SKM-1 treated with dmso at 0.1 percent for 144 hours (cell line): ENCODE measurements around the gene PKN1.
A peak's percentile ranks its signal among the peaks of the same experiment; 100 is the strongest.
"Not testable (repeated sequence)": the region's sequence is repeated elsewhere in the genome, so short reads cannot be mapped to it uniquely, and the experiment has no call there.

ENCODE experiments used
- DNase-seq: peaks from one replicate; lab custom pipeline; 2025; ENCODE audit not compliant: unreplicated experiment; lab: John Stamatoyannopoulos, UW

The PKN1 gene

DNA sequence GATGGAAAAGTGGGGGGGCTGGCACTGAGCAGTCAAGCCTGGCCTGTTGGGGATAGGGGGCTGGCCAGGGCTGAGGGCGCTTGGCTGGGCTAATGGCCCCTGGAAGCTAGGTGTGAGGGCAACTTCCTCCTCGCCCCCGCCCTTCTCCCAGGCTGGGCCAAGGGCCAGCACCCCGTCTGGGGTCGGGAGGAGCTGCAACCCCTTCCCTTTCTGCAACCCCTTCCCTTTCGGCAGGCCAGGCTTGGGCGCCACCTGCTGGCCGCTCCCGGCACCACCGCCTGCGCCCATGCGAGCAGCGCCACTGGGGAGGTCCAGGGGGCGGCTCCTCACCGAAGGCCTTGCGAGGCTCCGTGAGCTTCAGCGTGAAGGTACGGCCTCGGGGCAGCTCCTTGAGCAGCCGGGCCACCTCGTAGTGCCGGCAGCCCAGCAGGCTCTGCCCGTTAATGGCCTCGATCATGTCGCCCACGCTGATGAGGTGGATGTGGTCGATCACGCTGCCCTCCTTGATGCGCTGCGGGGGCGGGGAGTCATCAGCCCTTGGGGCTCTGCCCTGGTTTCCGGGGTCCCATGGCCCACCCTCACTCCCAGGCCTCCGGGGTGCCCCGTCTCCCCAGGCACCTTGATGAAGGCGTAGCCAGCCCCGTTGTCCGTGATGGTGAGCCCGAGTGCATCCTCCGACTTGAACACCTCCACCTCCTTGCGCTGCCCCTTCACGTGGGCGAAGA lies 47.0 kb downstream of the PKN1 start:
- DNase-seq, result no peak

DNA sequence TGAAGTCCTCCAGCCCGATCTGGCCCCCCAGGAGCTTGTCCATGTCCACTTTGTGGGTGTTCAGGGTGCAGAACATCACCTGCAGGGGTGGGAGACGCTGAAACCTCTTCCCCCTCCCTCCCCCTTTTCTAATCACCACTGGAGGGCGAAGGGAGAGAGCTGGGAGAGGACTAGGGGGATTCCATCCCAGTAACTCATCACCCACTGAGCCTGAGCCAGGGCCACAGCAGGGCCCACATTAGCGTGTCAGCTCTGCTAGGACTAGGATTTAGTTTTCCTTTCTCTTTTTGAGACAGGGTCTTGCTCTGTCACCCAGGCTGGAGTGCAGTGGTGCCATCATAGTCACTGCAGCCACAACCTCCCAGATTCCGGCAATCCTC lies 47.6 kb downstream of the PKN1 start:
- no peak for DNase-seq

DNA sequence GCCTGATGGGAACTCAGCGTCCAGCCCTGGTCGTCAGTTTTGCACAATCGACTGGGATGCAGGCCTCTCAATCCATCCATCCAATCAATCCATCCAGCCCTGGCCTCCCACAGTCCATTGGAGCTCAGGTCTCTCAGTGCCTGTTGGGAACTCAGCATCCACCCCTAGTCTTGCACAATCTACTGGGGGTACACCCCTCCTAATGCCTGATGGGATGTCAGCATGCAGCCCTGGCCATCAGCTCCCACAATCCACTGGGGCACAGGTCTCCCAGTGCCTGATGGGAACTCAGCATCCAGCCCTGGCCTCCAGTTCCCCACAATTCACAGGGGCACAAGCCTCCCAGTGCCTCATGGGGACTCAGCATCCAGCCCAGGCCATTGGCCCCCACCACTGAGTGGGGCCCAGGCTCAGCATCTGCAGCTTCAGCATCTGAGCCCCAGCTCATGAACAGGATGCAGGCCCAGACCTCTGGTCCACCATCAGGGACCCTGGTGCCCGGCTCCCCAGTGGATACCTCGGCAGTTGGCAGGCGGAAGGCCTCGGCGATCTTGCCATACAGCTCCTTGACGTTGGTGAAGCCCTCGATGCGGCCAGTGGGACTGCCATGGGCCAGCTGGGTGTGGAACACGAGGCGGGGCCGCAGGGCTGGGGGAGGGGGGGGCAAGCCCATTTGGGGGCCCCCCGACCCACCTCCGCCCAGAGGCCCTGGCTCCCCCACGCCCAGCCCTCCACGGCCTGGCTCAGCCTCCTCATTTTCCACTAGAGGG lies 49.3 kb downstream of the PKN1 start:
- no peak for DNase-seq

DNA sequence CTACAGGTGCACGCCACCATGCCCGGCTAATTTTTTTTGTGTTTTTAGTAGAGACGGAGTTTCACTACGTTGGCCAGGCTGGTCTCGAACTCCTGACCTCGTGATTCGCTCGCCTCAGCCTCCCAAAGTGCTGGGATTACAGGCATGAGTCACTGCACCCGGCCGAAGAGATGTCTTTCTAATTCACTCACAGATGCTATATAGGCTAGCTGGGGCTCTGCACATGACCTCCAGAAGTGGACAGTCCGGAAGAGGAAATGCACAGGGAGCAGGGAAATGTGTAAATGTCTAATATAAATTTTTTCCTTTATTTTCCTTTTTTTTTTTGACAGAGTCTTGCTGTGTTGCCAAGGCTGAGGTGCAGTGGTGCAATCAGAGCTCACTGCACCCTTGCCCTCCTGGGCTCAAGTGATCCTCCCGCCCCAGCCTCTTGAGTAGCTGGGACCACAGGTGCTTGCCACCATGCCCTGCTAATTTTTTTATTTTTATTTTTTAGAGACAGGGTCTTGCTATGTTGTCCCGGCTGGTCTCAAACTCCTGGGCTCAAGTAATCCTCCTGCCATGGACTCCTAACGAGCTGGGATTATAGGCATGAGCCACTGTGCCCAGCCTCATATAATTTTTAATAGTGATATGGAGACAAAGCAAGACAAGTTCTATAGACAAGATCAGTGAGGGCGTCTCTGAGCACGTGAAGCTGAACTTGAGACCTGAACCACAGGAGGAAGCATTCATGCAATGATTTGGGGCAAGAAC lies 54.4 kb downstream of the PKN1 start:
- no peak for DNase-seq

DNA sequence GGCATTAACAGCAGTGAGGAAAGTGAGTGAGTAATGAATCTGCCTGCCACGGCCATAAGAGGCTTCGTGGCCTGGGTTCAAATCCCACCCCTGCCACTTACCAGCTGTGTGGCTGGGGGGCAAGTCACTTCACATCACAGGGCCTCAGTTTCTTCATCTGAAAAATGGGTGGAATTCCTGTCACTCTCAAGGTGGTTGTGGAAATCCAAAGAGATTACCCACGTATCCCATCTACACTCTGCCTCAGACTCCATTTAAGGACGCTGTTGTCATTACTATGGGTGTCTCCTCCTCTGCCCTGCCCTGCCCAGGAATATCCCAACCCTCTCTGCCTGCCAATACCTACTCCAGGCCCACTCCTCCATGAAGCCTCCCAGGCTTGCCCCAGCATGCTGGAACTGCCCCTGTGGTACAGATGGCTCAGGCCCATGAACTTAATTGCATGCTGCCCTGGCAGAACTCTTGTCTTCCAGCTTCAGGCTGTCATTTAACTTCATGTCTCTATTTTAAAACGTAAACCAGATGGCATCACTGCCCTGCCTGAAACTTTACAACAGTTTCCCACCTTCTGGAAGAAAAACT lies 59.7 kb downstream of the PKN1 start:
- no peak for DNase-seq

DNA sequence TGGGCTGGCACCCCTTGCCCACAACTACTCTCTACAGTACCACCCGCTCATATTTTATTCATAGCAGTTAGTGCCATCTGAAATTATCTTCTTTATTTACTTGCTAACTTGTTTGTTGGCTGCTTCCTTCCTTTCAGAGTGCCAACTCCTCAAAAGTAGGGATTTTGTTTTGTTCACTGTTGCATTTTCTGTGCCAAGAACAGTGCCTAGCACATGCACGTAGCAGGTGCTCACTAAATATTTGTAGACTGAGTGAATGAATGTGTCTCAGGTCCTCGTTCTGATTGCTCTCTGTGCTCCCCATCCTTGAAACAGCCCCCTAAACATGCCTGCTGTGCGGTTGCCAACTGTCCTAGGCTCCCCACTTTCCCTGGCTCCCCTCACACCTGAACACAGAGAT lies 61.3 kb downstream of the PKN1 start:
- no peak for DNase-seq

DNA sequence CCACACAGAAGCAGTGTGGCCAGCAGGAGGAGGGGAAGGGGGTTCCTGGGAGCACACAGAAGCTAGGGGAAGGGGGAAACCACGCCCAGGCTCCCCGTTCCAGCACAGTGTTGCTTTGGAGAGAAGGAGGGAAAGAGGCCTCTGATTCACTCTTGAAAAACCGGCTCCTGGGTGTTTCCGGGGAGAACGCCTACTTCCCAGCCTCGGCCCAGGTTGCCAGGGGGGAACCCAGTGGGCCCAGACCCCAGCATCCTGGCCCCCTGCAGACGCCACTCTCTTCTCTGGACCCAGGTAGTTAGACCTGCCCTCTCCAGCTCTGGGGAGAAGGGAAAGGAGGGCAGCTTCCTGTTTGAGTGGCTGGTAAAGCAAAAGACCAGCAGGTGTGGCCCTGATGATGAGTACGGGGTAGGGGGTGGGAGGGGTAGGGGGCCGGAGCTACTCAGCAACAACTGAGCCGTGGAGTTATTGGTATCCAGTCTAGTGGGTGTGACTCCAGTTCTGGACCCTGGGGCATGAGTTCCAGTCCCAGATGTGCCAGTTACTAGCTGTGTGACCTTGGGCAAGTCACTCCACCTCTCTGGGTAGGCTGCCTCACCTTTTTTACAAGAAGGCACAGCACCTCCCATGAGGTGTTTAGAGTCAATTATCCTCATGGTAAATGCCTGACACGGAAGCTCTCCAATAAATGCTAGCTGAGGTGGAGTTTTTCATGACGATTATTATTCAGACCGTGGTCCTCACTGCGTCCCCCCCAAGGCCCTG lies 62.0 kb downstream of the PKN1 start:
- DNase-seq, result no peak

DNA sequence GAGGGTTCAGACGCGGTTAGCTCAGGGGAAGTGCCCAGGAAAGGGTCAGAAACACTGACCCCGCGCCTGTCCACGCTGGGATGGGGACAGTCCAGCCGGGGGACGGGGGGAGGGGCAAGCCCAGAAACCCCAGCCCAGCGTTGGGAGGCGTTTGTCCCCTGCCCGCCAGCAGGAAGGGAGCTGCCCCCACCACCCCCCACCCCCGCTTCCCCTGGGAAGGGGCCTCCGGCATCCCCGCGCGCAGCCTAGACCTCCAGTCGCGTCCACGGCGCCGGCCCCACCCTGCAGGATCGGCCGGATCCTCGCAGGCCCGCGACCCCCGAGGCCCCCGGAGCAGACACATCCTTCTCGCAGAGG lies 62.5 kb downstream of the PKN1 start:
- no peak for DNase-seq

DNA sequence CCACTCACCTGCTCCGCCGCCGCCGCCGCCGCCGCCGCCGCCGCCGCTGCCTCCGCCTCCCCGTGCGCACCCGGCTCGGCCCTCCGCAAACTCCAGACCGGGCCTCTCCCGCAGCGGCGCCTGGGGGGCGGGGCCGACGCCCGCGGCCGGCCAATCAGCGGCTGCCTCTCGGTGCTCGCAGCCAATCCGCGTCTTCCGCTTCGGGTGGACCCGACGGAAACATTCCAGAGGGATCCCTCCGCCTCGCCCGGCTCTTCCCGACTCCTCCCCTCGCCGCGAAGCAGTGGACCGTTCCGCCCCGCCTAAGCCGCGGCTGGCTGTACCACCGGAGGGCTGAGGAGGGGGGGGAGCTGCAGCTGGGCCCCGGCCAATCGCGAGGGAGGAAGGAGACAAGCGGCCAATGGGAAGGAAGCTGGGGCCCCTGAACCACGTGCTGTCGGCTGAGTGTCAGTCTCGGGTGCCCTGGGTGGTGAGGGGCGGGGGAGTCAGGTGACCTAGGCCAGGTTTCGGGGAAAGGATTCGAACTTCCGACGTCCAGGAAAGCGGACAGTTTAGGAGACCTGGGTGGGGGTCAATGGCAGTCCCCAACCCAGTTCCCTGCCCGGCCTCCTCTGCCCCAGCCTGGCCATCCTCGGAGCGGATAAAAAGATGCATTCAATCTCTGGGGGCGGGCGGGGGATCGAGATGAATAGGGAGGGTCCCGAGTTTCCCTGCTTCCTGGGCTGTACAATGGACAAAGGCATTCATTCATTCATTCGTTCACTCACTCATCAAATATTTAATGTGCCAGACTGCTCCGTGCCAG lies 63.1 kb downstream of the PKN1 start, which contains the start of gene GIPC1:
TSS of gene GIPC1 (minus strand) at position 99 of the 805 bp plus-strand sequence. CDS start 13,151 bp downstream, outside the sequence.
- DNase-seq, result peak; percentile 96

DNA sequence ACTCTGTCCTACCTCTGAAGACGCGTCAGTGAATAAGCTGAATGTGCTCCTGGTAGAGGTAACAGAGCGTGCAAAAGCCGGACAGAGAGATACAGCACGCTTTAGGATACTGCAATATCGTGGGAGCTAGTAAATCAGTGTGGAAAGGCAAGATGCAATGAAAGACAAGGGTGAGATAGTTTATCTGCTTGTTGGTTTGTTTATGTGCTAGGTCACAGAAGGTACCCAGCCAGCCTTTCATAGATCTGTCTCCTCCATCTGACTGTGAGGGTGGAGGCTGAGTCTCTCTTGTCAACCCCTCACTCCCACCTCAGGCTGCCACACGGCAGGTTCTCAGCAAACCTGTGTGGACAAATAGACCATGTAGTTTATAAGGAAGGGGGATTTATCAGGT lies 63.7 kb downstream of the PKN1 start:
- no peak for DNase-seq

DNA sequence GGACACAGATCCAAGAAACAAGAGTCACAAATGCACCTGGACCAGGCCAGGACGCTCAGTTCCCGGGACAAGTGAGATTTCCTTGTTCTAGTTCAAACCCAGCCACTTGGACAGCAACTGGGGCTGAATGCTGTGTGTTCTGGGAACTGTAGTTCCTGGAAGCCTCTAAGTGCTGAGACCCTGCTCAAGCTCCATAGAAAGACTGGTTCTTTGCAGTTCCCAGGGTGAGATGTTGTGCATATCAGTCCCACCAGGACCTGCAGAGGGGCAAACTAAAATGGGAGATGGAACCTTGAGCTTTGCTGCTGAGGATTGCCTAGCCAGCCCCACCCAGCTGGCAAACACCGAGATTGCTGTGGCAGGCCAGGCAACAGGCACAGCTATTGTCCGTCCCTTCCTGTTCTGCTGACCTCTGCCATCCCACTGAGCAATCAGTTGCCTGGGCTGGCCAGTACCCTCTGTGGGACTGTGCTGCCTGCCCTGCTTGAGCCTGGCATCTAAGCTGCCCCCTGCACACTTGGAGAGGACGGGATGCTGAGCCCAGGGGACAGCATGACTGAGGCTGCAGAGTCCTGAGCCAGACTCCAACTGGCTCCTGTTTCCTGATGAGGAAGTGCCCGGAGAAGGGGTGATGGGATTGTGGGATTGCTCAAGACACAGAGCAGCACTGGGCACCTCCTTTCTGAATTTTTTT lies 64.3 kb downstream of the PKN1 start:
- DNase-seq, result no peak

DNA sequence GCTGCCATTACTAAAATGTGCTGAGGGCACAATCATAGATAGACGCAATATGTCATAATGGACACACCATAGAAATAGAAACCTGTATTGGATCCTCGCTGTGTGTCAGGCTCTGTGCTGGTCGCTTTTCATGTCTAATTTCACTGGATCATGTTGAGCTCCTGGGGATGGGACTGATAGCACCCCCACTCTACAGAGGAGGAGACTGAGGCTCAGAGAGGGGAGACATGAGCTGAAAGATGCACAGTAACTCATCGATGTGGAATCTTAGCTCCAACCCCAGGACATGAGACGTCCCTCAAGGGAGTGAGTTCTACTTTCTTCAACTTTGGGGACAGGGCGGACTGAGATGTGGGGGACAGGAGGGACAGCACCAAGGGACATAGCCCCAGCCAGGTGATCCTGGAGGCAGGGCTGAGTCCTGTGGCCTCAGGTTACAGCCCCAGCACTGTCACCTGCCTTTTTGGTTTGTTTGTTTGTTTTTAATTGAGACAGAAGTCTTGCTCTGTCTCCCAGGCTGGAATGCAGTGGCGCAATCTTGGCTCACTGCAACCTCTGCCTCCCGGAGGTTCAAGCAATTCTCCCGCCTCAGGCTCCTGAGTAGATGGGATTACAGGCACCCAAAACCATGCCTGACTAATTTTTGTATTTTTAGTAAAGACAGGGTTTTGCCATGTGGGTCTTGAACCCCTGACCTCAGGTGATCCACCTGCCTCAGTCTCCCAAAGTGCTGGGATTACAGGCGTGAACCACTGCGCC lies 69.4 kb downstream of the PKN1 start:
- DNase-seq, result no peak

DNA sequence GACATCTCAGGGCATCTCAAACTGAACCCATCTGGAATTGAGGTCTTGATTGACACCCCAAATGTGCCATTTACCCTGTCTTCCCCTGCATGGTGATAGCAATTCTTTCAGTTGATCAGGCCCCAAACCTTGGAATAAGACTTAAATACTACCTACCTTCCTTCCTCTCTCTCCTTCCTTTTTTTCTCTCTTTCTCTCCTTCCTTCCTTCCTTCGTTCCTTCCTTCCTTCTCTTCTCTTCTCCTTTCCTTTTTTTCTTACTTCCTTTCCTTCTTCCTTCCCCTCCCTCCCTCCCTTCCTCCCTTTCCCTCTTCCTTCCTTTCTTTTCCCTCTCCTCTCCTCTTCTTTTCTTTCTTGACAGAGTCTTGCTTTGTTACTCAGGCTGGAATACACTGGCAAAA lies 70.2 kb downstream of the PKN1 start:
- DNase-seq, result no peak

DNA sequence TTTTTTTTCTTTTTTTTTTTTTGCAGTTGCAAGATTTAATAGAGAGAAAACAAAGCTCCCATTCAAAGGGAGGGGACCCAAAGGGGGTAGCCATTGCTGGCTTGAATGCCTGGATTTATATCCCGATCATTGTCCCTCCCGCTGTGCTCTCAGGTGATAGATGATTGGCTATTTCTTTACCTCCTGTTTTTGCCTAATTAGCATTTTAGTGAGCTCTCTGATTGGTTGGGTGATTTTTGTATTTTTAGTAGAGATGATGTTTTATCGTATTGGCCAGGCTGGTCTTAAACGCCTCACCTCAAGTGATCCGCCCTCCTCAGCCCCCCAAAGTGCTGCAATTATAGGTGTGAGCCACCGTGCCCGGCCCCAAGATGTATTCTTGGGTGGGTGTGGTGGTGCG lies 71.5 kb downstream of the PKN1 start:
- not testable (repeated sequence) for DNase-seq

DNA sequence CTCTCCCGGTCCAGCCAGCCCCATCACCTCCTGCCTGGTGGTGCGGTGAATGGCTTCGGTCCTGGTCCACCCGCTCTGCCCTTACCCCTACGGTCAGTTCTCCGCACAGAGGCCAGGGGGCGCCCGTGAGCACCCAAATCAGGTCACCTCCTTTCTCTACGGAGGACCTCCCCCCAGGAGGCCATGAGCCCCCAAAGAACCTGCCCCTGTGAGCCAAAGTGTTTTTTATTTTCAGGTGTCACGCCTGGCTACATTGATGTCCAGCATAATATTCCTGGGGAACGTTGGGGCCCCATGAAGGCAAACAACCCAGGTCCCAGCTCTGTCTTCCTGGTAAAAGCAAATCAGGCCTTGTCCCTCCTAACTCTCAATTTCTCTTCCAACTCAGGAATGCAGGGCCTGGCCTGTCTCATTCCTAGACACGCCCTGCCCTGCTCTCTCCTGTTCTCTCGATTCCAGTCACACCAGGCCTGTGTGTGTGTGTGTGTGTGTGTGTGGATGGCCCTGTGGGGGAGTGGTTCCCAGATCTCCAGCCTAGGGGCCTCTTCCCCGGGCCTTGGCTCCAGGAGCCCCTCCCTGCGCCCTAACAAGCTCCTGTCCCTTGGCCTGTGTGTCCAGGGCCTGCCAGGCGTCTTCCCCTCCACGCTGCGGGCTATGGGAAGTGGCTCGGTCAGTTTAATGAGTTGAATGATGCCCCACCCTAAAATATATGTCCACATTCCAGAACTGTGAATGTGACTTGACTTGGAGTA lies 72.6 kb downstream of the PKN1 start:
- DNase-seq, result peak; percentile 39

DNA sequence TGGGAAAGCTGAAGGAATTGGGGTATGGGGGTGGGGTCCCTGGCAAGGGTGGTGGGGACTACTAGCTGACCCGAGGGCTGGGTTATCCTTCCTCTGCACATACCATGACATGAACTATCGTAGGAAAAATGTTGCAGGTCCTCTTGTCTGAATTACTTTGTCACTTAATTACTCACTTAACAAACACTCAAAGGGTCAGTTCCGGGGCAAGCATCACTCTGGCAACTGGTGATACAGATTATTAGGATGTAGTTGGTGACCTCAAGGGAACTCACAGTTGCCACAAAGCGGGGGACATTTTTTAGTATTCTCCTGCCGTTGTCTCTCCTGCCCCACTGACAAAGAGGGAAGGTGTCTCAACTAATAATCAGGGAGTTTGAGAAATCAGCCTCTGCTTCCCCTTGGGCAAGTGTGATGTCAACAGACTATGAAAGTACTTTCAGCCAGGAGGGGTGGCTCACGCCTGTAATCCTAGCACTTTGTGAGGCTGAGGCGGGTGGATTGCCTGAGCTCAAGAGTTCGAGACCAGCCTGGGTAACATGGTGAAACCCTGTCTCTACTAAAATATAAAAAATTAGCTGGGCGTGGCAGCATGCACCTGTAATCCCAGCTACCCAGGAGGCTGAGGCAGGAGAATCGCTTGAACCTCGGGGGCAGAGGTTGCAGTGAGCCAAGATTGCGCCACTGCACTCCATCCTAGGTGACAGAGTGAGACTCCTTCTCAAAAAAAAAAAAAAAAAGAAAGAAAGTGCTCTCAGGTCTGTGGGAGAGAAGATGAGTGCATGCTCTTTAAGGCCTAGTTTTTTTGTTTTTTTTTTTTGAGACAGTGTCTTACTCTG lies 74.8 kb downstream of the PKN1 start:
- peak; percentile 92 for DNase-seq
